ENCODE results near the gene KLHL22.

DNA sequence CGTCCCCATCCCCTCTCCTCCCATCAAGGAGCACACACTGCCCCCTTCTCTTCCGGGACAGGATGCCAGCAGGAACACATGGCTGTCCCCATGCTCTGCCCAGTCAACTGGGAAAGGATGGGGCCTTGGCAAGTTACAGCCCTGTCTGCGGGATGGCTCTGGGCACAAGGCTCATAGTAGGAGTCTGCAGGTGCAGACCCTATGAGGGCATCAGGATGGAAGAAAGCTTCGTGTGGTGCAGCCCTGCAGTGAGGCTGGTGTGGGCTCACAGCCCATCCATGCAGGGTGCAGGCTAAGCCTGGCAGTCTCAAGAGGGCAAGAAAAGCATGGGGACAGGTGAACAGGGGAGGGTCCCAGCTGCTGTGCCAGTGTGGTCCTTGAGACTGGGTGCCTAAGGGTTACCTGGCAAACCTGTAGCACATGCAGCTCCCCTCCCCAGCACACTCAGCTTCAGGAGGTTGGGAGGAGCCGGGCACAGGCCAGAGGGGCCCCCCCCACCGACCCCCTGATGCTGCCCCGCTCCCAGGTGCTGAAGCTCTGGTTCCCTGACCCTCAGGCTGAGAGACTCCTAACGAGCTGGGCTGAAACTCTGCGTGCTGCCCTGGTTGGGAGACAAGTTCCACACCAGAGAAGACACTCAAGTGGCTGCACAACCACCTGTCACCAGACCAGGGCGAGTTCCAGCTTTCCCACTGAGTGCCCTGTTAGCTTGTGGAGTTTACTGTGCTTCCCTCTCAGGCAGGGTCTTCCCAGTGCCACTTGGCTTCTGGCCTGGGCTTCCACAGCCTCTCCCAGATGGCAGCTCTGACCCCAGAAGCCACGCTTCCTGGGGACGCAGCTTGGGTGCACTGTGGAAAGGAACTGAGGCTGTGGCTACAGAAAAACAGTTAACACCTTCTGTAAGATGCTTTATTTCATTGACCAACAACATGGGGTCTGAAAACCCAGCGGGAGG, 54.7 kb downstream of the KLHL22 start:
- TF ChIP-seq POLR2A (IDR thresholded peaks at IDR 0.05) (no peak), POLR2AphosphoS5 (IDR thresholded peaks at IDR 0.05) (no peak)
- TF ChIP-seq, protein P1, sequence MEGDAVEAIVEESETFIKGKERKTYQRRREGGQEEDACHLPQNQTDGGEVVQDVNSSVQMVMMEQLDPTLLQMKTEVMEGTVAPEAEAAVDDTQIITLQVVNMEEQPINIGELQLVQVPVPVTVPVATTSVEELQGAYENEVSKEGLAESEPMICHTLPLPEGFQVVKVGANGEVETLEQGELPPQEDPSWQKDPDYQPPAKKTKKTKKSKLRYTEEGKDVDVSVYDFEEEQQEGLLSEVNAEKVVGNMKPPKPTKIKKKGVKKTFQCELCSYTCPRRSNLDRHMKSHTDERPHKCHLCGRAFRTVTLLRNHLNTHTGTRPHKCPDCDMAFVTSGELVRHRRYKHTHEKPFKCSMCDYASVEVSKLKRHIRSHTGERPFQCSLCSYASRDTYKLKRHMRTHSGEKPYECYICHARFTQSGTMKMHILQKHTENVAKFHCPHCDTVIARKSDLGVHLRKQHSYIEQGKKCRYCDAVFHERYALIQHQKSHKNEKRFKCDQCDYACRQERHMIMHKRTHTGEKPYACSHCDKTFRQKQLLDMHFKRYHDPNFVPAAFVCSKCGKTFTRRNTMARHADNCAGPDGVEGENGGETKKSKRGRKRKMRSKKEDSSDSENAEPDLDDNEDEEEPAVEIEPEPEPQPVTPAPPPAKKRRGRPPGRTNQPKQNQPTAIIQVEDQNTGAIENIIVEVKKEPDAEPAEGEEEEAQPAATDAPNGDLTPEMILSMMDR (IDR thresholded peaks at IDR 0.05), result no peak
